Left renal pelvis (tissue), 4 donors: Measurements from ENCODE around the gene ITGB6. TPM values are rescaled to one million over a fixed set of nuclear protein-coding genes. Genes with fewer than 3 reads are reported as not detected.
"Not testable (repeated sequence)": the region's sequence is repeated elsewhere in the genome, so short reads cannot be mapped to it uniquely, and the experiment has no call there.

Source experiments
- DNase-seq, 4 donors: peaks; one replicate each; pipeline ENCODE4 v3.0.0-alpha.2; 2013; ENCODE audit warnings: low read depth in 4 of 4, low spot score in 3 of 4
- polyA plus RNA-seq, 4 donors: library from polyadenylated mRNA; unstranded; fragments of 120-200 nt; gene quantifications; one replicate each; pipeline ENCODE4 v1.2.1, GENCODE V29; 2013; ENCODE audit not compliant: insufficient read length in 4 of 4

Gene ITGB6
- polyA plus RNA-seq, 4 donors = 0.64 to 19.0 (median 17.1) TPM

DNA sequence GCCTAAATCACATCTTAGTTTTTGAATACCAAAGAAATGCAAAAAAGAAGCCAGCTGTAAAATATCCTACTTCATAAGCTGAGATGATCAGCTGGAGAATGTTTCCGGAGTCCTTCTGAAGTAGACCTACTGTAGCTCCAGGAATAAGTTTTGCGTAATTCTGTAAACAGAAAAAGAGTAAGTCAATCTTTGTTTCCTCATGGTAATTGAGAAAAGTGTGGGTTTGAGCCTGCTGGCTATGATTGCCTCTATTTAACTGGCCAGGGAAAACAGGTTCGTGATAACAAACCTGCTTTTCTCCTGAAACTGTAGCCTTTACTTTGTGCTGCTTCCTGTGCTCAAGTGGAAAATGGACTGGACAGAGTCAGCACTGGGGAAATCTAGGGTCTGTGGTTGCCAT, 58.2 kb downstream of the ITGB6 start:
- DNase-seq = no peak

DNA sequence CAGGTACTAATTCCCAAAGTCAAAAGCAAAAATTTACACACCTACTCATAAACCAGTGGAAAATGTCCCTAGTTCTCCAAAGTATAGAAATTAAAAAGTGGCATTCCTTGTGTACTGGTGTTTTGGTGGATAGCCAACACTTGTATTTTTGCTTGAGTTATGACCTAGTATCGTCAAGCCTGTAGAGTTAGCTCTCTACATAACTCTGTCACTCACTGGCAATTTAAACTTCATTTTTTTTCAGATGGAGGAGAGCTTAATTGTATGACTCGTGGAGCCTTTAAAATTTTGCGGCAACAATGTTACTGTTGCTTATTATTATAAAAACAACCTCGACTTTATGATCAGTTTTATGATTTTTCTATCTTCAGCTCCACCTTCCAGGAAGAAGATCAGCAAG, 58.7 kb downstream of the ITGB6 start:
- DNase-seq = no peak

DNA sequence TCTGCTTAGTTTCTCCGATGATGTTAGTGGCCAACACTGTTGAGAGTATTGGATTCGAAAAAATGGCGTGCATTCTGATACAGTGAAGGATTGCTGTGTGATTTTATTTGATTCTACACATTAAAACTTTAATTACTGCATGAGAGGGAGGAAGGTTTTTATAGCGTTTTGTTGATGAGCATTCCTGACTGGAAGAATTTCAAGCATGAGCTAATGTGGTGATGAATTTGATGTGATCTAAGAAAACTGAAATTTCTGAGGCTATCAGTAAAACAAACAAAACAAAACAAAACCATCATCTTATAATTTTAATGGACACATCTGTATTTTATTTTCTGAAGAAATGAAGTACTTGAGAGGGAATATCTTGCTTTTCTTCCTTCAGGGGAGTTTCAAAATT, 59.6 kb downstream of the ITGB6 start:
- DNase-seq = no peak

DNA sequence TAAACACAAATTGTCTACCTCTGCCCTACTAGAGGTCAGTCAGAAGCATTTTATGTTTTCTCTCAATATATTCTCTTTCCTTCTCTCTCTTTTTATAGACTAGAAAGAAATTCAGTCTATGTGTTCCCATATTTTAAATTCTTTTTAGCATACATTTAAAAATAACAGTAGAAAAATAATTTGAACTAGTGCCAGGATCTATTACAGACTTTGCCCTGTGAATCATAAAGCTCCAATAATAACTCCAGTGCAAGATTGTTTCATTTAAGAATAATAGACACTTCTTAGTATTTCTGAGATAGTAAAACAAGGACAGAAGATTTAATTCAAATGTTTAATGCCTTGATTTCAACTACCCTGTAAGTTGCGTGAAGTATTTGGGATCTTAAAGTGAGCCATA, 60.1 kb downstream of the ITGB6 start:
- no peak for DNase-seq

DNA sequence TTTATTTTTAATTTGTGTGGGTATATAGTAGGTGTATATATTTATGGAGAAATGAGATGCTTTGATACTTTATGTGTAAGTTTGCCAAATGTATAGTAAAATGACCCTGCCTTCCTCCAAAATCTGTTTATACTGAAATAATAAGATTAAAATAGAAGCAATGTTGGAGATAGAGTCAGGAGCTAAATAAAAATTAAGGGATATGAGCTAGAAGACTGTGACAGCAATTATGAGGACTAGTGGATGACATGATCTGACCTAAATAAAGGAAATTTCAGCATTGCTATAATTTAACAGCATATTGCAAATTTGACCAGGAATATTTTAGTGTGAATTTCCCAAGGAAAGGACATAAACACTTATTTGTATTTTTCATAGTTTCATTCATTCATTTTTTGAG, 60.7 kb downstream of the ITGB6 start:
- DNase-seq = no peak

DNA sequence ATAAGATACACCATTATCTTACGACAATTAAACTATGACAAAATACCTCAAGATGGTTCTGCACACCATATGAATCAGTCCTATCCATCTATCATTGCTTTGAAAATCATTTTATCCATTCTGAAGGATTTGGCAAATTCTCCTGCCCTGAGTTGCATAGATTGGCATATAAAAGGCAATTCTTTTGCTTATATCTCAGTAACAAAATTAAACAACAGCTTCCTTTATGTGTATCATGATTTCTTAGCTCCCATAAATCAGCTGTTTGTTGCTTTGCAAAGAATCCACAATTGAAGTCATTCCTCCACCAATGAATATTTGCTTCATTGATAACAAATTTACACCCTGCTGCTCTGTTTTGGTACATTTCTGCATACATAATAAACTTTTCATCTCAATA, 61.7 kb downstream of the ITGB6 start:
- DNase-seq = no peak

DNA sequence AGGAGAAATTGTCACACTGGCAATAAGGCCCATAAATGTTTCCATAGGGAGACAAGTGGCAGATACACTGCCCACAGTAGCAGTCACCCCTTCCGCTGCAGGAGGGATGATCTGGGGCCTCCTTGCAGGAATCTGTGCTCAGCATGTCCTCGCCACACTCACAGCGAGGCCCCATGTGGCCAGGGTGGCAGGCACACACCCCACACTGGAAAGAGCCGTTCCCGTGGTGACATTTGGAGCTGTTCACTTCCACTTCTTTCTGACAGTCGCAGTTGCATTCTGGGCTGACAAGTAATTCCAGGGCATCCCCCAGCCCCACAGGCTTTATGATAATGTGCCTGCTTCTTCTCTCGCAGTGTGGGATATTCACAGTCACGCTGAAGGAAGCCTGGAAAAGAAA, 62.6 kb downstream of the ITGB6 start:
- DNase-seq = no peak

DNA sequence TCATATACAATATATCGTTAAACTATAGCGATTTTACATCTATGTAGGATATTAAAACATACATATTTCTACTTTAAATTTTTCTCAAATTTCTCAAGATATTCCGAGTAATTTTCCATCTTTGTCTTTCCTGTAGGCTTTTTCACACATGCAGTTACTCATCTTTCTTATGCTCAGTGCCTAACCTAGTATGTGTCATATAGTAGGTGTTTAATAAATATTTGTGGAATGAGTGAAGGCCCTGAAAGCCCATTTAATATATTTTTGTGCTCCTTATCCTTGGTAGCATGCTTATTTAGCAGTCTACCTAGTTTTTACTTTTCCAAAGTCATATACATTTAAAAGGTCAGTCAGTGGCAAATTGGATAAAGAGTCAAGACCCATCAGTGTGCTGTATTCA, 67.3 kb downstream of the ITGB6 start:
- no peak for DNase-seq

DNA sequence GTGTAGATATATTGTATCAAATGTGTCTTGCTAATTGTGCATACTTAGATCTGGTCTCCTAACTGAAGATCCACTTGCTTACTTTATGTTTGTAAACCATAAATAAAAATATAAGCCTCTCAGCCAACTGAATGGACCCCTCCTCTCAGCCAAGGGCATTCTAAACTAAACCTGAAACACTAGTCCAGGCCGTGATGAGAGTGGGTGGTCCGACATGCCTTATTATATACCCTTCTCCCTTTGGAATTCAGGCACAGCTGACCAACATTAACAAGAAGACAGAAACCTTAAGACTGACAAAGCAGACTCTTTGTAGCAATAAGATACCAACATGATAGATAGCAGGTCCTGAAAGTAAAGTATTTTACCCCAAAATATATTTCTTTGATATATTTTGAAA, 73.3 kb downstream of the ITGB6 start:
- no peak for DNase-seq

DNA sequence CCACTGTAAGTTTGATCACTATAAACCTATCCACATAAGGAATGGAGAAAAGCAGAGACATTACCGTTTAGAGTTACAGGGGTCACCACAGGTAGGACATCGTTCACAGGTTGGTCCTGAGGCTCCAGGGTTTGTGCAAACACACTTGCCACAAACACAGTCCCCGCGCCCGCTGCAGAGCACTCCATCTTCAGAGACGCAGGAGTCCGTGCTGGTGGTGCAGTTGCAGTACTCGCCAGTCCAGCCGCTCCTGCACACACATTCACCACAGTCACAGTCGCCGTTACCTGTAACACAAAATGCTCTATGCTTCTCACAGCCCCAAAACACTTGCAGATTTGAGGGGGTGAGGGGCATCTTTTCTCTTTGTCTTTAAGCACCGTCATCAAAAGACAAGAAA, 73.8 kb downstream of the ITGB6 start:
- no peak for DNase-seq

DNA sequence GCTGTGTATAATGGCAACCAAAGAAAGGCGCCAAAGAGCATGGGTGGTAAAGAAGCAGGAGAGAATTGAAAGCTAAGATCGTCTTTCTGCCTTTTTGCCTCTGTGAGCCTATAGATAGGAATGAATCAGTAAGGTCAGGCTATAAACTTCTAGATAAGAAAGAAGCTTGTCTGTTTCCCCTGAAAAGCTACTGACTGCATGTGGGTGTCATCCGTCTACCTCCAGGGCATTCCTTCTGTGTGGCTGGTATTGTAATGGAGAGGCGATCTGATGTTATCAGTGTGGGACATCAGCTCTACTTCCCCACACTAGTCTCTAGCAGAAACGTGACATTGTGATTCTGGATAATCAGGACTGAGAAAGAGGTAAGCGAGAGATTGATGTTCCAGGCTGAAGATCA, 74.2 kb downstream of the ITGB6 start:
- no peak for DNase-seq

DNA sequence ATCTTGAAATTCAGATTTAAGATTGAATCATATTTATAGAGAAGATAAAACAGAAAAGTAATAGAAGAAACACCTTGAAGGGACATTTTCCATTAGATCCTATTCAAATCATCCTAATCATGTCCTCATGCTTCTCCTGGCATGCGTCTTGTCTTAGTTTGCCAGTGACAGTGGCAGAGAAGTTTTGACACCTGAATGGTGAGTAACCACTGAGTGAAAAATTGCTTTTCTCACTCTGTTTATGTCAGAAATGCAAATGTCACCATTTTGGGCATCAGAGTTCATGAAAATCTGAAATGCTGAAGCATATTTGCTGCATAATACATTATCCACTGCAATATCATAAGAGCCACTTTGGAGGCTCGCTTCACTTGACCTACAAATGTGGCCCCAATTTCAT, 74.7 kb downstream of the ITGB6 start:
- DNase-seq = no peak

DNA sequence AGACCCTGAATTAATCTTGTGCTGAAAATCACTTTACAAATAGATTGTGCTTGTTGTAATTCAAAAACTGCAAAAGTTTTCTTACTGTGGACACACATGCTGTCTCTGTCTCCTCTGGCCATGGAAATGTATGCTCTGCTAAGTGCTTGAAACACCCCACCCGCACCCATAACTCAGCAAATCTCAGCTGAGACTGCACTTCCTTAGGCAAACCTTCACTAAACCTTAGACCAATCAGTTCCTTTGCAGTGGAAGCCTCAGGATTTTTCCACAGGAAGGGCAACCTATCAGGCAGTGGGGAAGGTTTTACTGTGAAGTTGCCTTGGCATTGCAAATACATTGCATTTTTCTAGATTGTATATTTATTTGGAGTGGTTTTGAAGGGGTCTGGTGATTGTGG, 75.5 kb downstream of the ITGB6 start:
- DNase-seq = no peak

DNA sequence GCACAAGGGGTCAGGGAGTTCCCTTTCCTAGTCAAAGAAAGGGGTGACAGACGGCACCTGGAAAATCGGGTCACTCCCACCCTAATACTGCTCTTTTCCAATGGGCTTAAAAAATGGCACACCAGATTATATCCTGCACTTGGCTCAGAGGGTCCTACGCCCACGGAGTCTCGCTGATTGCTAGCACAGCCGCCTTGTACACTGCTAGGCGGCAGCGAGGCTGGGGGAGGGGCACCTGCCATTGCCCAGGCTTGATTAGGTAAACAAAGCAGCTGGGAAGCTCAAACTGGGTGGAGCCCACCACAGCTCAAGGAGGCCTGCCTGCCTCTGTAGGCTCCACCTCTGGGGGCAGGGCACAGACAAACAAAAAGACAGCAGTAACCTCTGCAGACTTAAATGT, 85.4 kb downstream of the ITGB6 start:
- DNase-seq = not testable (repeated sequence)

DNA sequence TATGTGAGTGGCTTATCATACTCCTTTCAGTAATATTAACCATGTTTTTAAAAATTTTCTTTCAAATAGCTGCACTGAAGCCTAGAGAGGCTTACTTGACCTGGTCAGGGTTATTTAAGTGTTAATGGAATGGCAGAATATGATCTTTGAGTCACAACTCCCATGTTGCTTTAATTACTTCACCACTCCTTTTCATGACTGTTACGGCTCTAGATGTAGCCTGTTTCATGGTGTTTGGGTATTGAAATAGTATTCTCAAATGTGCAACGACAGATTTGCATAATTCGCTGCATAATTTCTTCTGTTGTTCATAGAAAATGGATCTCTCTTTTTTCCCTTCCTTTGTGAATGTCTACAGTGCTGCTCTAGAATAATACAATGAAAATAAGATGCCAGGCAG, 86.1 kb downstream of the ITGB6 start:
- DNase-seq = no peak

DNA sequence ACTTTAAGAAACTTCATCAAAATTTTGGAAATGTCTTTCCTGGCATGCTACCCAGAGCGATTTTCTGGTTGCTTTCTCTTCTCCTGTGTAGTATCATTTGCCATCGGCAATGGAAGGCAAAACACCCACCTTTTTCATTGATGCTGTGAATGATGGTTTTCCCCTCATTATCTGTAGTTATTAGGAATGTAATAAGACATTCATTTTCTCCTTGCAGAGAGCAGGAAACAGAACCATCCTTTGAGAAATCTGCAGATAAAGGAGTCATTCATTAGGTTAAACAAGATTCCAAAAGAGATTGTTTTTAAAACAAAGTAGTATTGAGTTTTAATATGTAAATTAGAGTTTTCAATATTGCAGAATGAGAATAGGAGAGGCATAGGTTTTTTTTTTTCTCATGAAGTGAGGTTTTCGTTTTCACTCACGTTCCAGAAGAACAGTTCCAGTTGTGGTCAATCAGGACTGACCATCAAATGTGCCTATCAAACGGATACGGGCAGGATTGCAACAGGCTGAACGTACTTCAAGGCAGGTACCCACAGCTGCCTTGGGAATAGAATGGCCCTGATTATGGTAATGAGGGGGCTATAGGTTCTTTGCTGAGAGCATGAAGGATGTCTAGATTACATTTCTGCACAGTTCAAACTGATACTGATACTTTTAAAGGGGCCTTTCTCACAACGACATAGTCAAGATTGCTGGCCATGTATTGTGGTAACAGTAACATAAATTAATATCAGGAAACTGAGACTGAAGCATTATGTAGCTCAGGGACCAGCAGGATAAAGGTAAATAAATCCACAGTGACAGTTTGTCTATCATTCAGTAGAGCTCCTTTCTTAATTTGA, 87.9 kb downstream of the ITGB6 start:
- DNase-seq = no peak

DNA sequence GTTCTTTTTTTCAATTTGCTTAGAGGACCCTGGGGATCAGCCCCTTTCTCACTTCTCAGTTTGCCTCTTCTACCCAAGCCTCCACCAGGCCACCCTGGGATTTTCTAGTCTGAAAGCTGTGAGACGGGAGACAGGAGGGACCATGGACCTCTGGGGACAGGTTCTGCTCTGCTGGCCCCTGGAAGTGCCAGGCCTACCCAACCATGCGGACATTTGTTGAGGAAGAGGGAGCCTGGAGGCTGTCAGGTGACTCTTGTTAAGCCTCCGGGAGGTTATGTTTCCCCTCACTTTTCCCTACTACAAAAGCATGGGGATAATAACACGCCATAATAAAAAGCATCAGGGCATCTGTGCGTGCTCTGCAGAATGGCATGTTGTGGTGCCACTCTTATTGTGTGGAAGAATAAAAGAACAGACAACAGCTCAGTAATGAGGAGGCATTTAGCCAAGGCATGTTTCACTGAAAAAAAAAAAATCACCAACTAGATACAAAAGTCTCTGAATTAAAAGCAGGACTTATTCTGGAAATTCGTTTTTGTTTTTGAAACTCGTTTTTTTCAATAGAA, 89.3 kb downstream of the ITGB6 start:
- no peak for DNase-seq

DNA sequence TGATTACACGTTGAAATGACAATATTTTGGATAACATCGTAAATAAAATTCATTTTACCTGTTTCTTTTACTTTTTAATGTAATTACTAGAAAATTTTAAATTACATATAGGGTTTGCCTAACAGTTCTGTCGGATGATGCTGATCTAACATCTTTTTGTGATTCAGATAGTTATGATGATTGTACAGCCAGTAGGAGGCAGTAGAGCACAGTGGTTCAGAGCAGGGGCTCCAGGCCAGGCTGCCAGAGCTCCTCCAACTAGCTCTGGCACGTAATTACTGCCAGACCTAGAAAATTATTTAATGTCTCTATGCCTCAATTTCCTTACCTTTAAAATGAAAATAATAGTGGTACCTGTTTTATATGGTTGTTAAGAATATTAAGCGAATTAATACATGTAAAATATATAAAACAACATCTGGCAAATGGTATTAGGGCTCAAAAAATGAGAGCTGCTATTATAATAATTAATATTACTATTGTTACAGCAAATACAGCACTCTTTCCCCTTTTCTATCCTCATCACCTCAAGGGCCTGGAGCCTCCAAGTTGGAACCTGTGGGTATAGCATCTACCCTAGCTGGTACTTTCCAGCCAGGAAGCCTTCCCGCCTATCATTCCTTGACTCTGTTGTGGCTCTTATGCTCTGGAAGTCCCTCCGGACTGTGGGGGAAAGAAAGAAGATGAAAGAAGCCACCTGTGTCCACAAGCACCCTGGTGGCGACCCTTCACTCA, 90.0 kb downstream of the ITGB6 start:
- DNase-seq = peak; percentile 63 to 65 (median 63)

DNA sequence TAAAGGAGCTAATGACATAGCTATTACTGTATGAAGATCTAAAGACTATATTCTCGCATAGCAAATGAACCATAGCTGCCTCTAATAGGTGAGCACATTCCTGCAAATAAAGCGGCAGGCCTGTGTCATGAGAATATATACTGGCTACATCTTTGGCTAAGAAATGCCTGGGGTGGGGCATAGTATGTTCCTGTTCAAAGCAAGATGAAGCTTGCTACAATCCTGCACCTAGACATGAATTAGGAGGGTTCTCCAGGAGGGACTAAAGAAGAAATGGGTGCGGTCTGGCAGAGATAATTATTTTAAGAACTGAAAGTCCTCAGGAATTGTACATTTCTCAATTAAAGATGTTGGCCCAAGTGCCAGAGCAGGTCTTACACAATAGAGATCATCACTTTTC, 90.8 kb downstream of the ITGB6 start:
- no peak for DNase-seq

DNA sequence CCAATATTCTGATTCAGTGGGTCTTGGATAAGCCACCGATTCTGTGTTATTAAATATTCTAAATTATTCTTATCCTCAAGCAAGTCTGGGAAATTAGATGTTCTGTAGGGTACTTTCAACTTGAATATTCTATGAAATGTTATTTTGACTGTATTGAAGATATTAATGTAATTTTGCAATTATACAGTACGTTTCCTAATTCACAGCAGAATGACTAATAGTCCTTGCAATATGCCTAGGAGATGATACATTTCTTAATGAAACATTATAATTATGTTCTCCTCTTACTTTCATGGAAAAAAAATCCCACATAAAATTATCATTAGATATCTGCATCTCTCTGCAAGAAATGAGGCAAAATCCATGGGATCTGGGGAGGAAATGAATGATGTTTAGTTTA, 91.4 kb downstream of the ITGB6 start:
- DNase-seq = no peak

DNA sequence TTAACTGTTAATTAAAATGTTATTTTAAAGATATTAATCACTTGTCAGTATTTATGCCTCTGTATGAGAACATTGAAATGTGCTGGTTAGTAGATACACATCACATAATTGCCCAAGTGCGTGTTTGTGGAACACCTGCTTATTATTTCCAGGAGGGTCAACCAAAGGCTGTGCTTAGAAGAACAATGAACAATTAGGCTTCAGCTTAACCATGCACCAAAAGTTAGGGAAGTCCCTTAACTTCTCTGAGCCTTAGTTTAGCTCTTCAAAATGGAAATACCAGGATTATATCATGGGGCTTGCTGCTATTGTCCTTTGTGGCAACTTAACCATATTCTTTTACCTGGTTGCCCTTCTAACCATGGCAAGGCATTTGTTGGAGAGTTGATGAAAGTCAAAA, 94.7 kb downstream of the ITGB6 start:
- no peak for DNase-seq

DNA sequence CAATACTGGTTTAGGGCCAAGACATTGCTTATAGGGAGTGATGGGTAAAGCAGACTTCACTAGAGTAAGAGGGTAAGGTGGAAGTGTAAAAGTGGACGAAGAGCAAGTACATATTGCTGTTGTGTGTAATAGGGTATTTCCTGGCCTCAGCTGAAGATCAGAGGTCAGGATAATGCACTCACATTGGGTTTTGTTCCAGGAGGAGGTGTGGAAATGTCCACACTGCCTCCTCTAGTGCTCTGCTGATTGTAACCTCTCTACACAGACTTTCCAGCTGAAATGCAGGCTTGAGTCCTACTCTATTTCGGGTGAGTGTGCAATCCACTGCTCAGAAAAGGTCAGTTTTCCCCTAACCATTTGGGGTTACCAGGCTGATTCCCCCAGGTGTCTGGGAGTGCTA, 96.0 kb downstream of the ITGB6 start:
- DNase-seq = no peak
